22Rv1 (cell line): ENCODE results near the gene QKI.

Experiments
- CTCF ChIP-seq: fragments of 450-650 bp; IDR thresholded peaks from 2 replicates; pipeline ENCODE4 v1.5.1; 2017; ENCODE audit warnings: mild to moderate bottlenecking
- ZFX ChIP-seq: fragments of 450-650 bp; IDR thresholded peaks from 2 replicates; pipeline ENCODE4 v1.6.1; 2017; ENCODE audit warnings: antibody characterized with exemption, borderline replicate concordance

DNA sequence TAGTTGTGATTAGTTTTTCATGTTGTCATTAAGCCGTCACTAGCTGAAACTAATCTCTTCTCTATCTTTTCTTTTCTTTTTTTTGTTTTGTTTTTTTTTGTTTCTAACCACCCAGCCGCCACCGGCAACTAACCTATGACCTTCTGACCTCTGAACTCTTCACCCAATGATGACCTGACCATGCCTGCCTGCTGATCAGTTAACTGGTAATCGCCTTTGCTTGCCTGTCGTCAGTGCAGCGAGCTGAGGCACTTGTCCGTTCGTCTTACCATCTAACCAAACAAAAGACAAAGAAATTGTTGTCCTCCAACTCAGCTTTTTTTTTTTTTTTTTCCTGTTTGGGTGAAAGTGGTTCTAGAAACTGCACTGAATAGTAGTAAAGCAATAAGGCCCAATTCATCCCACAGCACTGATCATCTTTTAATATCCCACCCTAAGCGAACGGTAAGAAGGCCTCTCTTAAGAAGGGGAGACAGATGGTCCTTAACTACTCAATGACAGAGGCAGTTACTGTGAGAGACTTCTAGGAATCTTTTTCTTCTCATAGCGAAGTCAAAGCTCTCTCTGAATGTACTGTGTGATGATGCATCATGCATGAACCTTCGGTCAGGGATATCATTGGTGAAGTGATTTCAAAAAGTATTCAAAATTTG lies 156.2 kb downstream of the QKI start:
- TF ChIP-seq CTCF, result no peak
- TF ChIP-seq ZFX, result no peak
